Retinal pigment epithelial cell (primary cell): ENCODE data around the gene BCAS1.
A peak's percentile ranks its signal among the peaks of the same experiment; 100 is the strongest.

Experiments used
- DNase-seq: peaks from one replicate; pipeline ENCODE4 v3.0.0-alpha.2; 2010; ENCODE audit warnings: low read depth
- H3K4me3 ChIP-seq: 2 replicates; pipeline ENCODE4 v1.5.1; 2011; ENCODE audit warnings: mild to moderate bottlenecking, low read length, control low read depth, moderate library complexity
- TF ChIP-seq, protein P1 (sequence below): conservative IDR thresholded peaks from 2 replicates; pipeline ENCODE4 v1.5.1; 2011; ENCODE audit warnings: low read depth, low read length, control low read depth, inconsistent platforms

BCAS1 gene

DNA sequence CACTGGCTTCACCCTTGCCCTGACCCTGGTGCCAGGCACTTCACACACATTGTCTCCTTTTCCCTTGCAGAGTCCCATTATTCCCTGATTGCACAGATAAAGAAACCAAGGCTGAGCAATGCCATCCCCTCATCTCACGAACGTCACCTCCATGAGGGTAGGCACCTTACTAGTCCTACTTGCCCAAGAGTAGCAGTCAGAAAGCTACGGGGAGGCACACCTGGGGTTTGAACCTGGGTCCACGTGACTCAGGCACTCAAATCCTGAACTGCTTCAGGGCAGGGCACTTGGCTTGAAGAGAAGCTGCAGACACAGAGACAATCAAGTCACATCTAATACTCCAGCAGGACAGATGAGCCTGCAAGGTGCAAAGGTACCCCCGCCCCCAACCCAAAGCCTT is 1.9 kb downstream of the BCAS1 start:
- no peak for DNase-seq
- no peak overlapping the region for H3K4me3 ChIP-seq
- TF ChIP-seq, protein P1, sequence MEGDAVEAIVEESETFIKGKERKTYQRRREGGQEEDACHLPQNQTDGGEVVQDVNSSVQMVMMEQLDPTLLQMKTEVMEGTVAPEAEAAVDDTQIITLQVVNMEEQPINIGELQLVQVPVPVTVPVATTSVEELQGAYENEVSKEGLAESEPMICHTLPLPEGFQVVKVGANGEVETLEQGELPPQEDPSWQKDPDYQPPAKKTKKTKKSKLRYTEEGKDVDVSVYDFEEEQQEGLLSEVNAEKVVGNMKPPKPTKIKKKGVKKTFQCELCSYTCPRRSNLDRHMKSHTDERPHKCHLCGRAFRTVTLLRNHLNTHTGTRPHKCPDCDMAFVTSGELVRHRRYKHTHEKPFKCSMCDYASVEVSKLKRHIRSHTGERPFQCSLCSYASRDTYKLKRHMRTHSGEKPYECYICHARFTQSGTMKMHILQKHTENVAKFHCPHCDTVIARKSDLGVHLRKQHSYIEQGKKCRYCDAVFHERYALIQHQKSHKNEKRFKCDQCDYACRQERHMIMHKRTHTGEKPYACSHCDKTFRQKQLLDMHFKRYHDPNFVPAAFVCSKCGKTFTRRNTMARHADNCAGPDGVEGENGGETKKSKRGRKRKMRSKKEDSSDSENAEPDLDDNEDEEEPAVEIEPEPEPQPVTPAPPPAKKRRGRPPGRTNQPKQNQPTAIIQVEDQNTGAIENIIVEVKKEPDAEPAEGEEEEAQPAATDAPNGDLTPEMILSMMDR = no peak

DNA sequence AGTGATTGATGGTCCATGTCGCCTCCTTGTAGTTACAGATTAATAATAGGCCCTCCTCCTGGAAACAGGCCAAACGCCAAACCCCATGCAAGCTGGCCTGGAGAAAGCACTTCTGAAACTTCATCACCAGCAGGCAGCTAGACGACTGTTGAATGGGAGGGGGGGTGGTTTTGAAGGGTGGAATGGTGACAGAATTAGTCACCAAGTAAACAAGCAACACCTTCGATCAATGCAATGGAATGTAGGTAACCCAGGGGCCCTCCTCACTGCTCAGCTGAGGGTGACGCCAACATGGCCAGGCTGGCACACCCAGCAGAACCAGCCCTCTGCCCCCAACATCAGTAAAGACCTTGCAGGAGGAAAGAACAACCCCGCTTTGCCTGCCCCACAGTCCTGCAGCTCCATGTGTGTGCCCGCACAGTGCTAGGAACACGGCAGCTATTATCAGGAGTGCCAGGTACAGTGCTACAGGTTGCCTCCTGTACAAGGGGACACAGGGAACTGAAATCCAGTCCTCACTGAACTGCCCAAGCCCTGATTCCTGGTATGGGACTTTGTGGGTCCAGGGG is 2.7 kb downstream of the BCAS1 start:
- peak; percentile 56 for DNase-seq
- H3K4me3 ChIP-seq = no peak overlapping the region
- TF ChIP-seq, protein P1 = no peak

DNA sequence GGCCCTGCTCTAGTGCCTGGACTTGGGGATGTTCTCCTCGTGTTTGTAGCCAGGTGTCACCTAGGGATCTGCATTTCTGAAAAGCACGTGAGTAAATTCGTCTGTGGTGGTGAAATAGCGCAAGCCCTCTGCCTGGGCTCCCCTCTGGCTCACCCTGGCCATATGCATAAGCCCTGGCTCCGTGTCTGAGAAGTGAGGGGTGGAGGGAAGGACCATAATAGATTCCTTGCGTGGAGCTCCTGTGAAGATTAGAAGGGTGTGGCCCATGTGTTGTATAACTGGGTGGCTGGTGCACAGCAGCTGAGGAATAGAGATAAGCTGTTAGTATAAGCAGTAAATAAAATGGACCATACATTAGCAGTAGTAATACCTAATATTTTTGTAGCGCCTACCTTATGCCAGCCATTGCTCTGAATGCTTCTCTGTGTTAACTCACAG is 4.8 kb downstream of the BCAS1 start:
- TF ChIP-seq, protein P1 = no peak
- DNase-seq = no peak
- H3K4me3 ChIP-seq = no peak overlapping the region

DNA sequence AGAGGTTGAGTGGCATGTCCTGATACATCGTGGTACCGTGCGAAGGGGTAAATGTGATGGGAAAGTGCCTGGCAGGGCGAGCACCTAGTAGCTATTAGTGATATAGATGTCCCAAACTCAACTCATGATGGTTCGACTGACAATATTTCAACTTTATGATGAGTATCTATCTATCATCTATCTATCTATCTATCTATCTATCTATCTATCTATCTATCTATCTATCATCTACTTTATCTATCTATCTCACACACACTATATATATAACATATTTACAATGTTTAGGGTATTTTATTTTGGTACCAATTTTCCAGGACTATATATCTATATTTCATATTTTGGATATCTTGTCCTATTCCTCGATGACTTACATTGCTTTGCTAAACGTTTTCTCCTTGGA is 5.5 kb downstream of the BCAS1 start:
- DNase-seq = no peak
- TF ChIP-seq, protein P1 = no peak
- no peak overlapping the region for H3K4me3 ChIP-seq

DNA sequence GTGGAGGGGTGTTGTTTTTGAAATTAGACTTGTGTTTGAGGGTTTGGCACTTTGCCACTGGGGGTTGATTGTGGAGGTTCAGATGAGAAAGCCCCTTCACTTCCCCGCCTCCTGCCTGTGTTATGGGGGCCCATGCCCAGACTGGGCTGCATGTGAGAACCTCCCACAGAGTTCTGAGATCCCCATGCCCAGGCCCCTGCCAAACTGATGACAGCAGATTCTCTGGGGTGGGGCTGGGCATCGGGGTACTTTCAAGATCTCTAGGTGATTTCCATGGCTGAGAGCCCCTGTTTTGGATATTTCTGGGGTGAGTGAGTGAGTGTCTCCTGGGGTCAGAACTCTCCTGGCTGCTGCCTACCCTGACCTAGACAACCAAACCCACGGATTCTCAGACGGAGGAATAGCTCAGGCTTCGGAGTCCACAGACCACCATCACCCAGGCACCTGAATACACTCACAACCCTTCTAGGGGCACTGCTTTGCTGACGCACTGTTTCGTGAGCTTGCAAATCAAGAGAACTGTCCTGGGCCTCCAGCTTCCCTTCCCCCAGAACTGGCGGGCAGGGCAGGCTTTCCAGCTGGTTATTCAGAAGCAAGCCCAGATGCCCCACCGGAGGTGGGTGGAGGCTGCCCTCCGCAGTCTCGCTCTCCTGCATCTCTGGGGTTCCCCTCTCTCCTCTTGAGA is 6.3 kb downstream of the BCAS1 start:
- no peak overlapping the region for H3K4me3 ChIP-seq
- TF ChIP-seq, protein P1 = no peak
- DNase-seq = no peak

DNA sequence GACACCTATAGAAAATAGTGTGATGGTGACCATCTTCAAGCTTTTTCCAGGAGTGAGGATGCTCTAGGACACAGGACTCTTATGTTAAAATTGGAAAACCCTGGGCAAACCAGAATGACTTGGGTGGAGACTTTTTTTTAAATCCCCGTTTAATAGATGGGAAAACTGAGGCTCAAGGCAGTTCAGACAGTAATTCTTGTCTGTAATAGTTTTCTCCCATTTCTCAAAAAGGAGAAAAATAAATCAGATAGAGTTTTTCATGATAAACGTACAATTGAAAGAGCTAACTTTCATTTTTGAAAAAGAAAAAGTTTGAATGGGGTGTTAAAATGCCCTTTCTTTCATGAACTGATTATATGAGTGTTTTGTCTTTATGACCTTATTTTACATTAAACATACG is 6.8 kb downstream of the BCAS1 start:
- DNase-seq = no peak
- H3K4me3 ChIP-seq = no peak overlapping the region
- TF ChIP-seq, protein P1 = no peak

DNA sequence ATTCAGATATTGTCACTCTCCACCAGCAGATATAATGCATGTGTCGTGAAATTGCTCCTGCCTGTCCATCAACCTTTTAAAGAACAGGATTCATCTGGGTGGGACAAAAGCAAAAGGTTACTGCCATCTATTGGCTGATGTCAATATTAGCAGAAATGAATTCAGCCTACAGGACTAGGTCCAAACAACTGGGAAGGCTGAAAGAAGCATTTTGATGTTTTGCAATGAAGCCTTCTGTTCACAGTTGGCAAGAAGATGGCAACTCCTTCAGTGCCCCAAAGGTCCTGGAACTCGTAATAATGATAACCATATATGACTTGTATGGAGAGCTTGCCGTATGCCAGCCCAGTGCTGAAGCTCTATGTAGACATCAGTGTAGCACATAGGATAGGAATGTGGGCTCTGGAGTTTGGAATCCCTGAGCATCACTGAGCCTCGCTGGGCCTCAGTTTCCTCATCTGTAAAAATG is 7.5 kb downstream of the BCAS1 start:
- no peak overlapping the region for H3K4me3 ChIP-seq
- TF ChIP-seq, protein P1 = peak; percentile 66
- DNase-seq = no peak
